WI38 (cell line): ENCODE measurements around the gene DENND4B.

Source experiments
- H3K4me3 ChIP-seq: 2 replicates; pipeline ENCODE4 v1.5.1; 2011; ENCODE audit warnings: low read depth, mild to moderate bottlenecking, control low read depth, low read length
- TF ChIP-seq, protein P1 (sequence below): IDR thresholded peaks from 2 replicates; pipeline ENCODE4 v1.5.1; 2012; ENCODE audit warnings: low read depth, mild to moderate bottlenecking, control low read depth, low read length

The DENND4B gene

GRCh38 chr1:153959454-153959853, 12.9 kb upstream of the DENND4B start:
- no peak overlapping the region for H3K4me3 ChIP-seq
- TF ChIP-seq, protein P1, sequence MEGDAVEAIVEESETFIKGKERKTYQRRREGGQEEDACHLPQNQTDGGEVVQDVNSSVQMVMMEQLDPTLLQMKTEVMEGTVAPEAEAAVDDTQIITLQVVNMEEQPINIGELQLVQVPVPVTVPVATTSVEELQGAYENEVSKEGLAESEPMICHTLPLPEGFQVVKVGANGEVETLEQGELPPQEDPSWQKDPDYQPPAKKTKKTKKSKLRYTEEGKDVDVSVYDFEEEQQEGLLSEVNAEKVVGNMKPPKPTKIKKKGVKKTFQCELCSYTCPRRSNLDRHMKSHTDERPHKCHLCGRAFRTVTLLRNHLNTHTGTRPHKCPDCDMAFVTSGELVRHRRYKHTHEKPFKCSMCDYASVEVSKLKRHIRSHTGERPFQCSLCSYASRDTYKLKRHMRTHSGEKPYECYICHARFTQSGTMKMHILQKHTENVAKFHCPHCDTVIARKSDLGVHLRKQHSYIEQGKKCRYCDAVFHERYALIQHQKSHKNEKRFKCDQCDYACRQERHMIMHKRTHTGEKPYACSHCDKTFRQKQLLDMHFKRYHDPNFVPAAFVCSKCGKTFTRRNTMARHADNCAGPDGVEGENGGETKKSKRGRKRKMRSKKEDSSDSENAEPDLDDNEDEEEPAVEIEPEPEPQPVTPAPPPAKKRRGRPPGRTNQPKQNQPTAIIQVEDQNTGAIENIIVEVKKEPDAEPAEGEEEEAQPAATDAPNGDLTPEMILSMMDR, result no peak

DNA sequence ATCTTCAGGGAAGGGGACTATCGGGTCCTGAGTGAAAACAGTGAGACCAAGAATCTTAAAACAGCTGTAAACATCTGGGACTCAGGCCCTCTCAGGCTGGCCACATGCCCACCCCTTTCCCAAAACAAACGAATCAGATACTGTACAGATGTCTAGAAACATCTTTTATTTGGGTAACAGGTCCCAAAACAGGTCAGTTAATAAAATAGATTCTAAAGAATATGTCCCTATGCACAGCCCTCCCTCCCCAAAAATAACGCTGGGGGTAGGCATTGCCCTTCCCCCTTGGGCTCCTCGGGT, 12.4 kb upstream of the DENND4B start:
- peak overlapping the region; percentile 95 for H3K4me3 ChIP-seq

GRCh38 chr1:153958111-153958960, 11.8 kb upstream of the DENND4B start, which contains the start of gene CRTC2:
CRTC2 (minus strand) TSS chr1:153958612; CDS start chr1:153958497, 115 bp downstream.
- TF ChIP-seq, protein P1, result no peak

More for the DNA sequence above, 12.4 kb upstream of the DENND4B start:
- TF ChIP-seq, protein P1, result no peak

GRCh38 chr1:153957744-153958110, 11.2 kb upstream of the DENND4B start:
- peak overlapping the region; percentile 95 for H3K4me3 ChIP-seq
- TF ChIP-seq, protein P1, result no peak

More at GRCh38 chr1:153958111-153958960, 11.8 kb upstream of the DENND4B start, which contains the start of gene CRTC2:
- peak within 1 kb of the TSS; percentile 95 for H3K4me3 ChIP-seq

DNA sequence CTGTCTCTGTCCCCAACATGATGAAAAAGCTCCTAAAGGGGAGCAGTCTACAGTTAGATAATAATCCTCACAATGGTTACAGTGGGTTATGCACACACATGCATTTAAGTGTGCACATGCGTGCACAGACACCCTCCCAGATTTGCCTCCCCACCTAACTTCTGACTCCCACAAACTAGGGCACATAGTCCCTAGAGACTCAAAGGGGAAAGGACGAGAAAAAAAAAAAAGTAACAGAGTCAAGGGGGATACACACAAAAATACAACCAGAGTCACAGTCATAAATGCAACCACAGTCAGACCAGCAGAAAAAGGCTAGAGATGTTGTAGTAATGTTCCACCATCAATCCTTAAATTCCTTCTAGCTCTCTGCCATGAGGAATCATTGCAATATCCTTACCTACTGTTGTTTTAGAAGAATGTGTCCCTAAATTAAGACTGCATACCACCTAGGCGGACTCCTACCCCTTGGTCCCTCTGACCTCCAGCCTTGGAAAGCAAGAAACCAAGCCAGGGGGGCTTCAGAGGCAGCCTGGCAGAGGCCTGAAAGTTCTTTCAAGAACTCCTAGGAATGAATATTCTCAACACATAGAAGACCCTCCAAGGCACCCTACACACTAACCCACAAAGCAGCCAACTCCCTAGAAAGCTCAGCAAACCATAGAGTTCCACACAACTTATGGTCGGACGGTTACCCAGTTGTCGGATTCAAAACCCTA, 10.6 kb upstream of the DENND4B start:
- TF ChIP-seq, protein P1, result no peak
- H3K4me3 ChIP-seq, result peak overlapping the region; percentile 95

GRCh38 chr1:153954826-153955225, 8.3 kb upstream of the DENND4B start:
- TF ChIP-seq, protein P1, result no peak
- H3K4me3 ChIP-seq, result no peak overlapping the region

- H3K4me3 ChIP-seq, result no peak overlapping the region
- TF ChIP-seq, protein P1, result no peak
These were observed 7.4 kb upstream of the DENND4B start for GRCh38 chr1:153953859-153954365.
